Measurements from ENCODE around the gene WNT9A.

- no peak for TF ChIP-seq TAF1 (IDR thresholded peaks at IDR 0.05; ENCODE audit: borderline replicate concordance, low read depth, low read length)
- no peak for TF ChIP-seq POLR2A (IDR thresholded peaks at IDR 0.05; ENCODE audit: low read depth, low read length)
- TF ChIP-seq POLR2AphosphoS5 (IDR thresholded peaks at IDR 0.05; ENCODE audit: low read depth, low read length), result no peak
Measured at GRCh38 chr1:227888404-227889046, 59.2 kb downstream of the WNT9A start.
